Tibial artery (tissue), 4 donors: Measurements from ENCODE around the gene TRPM4.
"Not testable (repeated sequence)": the region's sequence is repeated elsewhere in the genome, so short reads cannot be mapped to it uniquely, and the experiment has no call there.

Experiments used
- DNase-seq, 2 donors: peaks; one replicate each; pipeline ENCODE4 v3.0.0-alpha.2; 2019
- H3K27ac ChIP-seq, 2 donors: fragments of 200-600 bp; sonication (generic) in 1 of 2; 1 replicate in 1 of 2; 2 replicates in 1 of 2; pipeline ENCODE4 v1.5.1; 2018 to 2019; ENCODE audit warnings: mild to moderate bottlenecking in 1 of 2
- H3K27me3 ChIP-seq, 2 donors: fragments of 200-600 bp; sonication (generic) in 1 of 2; one replicate each; pipeline versions ENCODE4 v1.5.1 to v1.6.0; 2016 to 2019
- H3K36me3 ChIP-seq, 3 donors: fragments of 200-600 bp; sonication (generic) in 2 of 3; one replicate each; pipeline ENCODE4 v1.5.1; 2016 to 2019; ENCODE audit warnings: mild to moderate bottlenecking in 2 of 3
- H3K4me1 ChIP-seq, 4 donors: fragments of 200-600 bp; sonication (generic) in 2 of 4; 1 replicate in 3 of 4; 2 replicates in 1 of 4; pipeline ENCODE4 v1.5.1; 2016 to 2019
- H3K4me3 ChIP-seq, 2 donors: fragments of 200-600 bp; sonication (generic) in 1 of 2; 1 replicate in 1 of 2; 2 replicates in 1 of 2; pipeline ENCODE4 v1.5.1; 2018 to 2019; ENCODE audit warnings: mild to moderate bottlenecking in 2 of 2
- H3K9me3 ChIP-seq, 3 donors: fragments of 200-600 bp; sonication (generic) in 1 of 3; one replicate each; pipeline ENCODE4 v1.5.1; 2016 to 2019
- intact Hi-C: fragments of 100-400 bp; cut with DNase I; formaldehyde crosslinking; loops from one replicate; pipeline ENCODE4 v1.15.0; 2023; ENCODE audit warnings: low total_unique reads
- TF ChIP-seq, protein P1 (sequence below), 2 experiments: fragments of 200-600 bp in 1 of 2; fragments of 450-650 bp in 1 of 2; IDR thresholded peaks; one replicate each; pipeline ENCODE4 v1.5.1; 2017 to 2019; ENCODE audit warnings: antibody characterized with exemption in 2 of 2, mild to moderate bottlenecking in 1 of 2, moderate library complexity in 1 of 2

Gene TRPM4

DNA sequence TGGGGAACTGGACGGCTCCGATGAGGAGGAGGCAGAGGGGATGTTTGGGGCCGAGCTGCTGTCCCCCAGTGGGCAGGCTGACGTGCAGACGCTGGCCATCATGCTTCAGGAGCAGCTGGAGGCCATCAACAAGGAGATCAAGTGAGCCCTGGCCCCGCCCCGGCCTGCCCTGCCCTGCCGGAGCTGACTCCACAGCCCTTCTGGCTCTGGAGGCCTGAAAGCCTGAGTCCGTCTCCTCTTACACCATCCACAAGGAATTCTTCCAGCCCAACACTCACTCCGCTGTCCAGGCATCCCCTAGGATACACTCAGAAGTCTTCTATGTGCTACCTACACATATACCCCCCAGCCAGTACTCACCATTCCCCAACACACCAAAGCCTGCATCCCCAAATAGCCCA is 20.8 kb upstream of the TRPM4 start:
- TF ChIP-seq, protein P1, sequence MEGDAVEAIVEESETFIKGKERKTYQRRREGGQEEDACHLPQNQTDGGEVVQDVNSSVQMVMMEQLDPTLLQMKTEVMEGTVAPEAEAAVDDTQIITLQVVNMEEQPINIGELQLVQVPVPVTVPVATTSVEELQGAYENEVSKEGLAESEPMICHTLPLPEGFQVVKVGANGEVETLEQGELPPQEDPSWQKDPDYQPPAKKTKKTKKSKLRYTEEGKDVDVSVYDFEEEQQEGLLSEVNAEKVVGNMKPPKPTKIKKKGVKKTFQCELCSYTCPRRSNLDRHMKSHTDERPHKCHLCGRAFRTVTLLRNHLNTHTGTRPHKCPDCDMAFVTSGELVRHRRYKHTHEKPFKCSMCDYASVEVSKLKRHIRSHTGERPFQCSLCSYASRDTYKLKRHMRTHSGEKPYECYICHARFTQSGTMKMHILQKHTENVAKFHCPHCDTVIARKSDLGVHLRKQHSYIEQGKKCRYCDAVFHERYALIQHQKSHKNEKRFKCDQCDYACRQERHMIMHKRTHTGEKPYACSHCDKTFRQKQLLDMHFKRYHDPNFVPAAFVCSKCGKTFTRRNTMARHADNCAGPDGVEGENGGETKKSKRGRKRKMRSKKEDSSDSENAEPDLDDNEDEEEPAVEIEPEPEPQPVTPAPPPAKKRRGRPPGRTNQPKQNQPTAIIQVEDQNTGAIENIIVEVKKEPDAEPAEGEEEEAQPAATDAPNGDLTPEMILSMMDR (IDR thresholded peaks at IDR 0.05): no peak
- no peaks in the 10 kb centered on the region for H3K36me3 ChIP-seq
- H3K4me1 ChIP-seq: peaks cover 0 to 15% (median 6%) of the 10 kb centered on the region in 4 donors
- intact Hi-C loops: no loop called here
- no peaks in the 10 kb centered on the region for H3K9me3 ChIP-seq
- no peak overlapping the region for H3K4me3 ChIP-seq
- DNase-seq: no peak
- peaks cover 0 to 39% of the 10 kb centered on the region in 2 donors for H3K27me3 ChIP-seq
- H3K27ac ChIP-seq: no peak overlapping the region

DNA sequence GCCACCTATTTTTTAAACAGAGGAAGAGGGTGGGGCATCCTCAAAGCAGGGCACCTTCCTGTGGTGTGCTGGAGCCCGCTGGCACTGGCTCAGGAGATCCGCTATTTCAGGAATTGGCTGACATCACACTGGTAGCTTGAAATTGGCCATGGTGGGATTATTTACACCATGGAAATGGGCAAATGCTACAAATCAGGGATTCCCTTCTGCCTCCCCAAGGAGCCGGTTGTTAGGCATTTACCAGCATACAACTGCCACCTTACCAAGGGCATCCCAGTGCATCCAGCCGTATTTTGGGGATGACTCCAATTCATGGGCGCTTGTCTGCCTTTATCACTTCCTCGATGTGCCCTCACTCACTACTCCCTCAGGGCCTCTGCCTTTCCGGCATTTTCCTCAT is 16.6 kb upstream of the TRPM4 start:
- no peak overlapping the region for H3K4me3 ChIP-seq
- no peak for DNase-seq
- no peaks in the 10 kb centered on the region for H3K36me3 ChIP-seq
- intact Hi-C loops: loop anchor here (5.0 kb wide), 1 partner anchor 34 kb away; no protein-coding TSS in a partner anchor
- H3K27ac ChIP-seq: no peak overlapping the region
- TF ChIP-seq, protein P1 (IDR thresholded peaks at IDR 0.05): no peak
- peaks cover 0 to 18% (median 16%) of the 10 kb centered on the region in 4 donors for H3K4me1 ChIP-seq
- no peaks in the 10 kb centered on the region for H3K9me3 ChIP-seq
- H3K27me3 ChIP-seq: peaks cover 0 to 10% of the 10 kb centered on the region in 2 donors

DNA sequence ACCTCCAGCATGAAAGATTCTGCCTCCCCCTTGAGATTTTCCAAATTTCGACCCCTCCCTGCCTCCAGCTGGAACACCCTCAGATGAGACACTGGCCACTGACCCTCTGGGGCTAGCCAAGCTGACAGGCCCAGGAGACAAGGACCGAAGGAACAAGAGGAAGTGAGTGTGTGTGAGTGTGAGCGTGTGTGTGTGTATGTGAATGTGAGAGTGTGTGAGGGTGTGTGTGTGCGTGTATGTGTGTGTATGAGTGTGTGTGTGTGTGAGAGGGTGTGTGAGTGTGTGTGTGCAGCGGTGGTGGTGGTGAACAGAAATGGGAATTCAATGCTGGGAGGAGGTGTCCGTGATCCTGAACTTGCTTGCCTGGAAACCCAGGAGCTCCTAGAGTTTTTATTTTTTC is 16.2 kb upstream of the TRPM4 start:
- Histone ChIP-seq H3K36me3 (no peaks in the 10 kb centered on the region), H3K27ac (no peak overlapping the region), H3K27me3 (peaks cover 0 to 6% of the 10 kb centered on the region in 2 donors), H3K9me3 (no peaks in the 10 kb centered on the region), H3K4me1 (peaks cover 0 to 22% (median 20%) of the 10 kb centered on the region in 4 donors), H3K4me3 (no peak overlapping the region)
- TF ChIP-seq, protein P1 (IDR thresholded peaks at IDR 0.05): no peak
- no peak for DNase-seq
- intact Hi-C loops: loop anchor here (5.0 kb wide), 1 partner anchor 34 kb away; no protein-coding TSS in a partner anchor

DNA sequence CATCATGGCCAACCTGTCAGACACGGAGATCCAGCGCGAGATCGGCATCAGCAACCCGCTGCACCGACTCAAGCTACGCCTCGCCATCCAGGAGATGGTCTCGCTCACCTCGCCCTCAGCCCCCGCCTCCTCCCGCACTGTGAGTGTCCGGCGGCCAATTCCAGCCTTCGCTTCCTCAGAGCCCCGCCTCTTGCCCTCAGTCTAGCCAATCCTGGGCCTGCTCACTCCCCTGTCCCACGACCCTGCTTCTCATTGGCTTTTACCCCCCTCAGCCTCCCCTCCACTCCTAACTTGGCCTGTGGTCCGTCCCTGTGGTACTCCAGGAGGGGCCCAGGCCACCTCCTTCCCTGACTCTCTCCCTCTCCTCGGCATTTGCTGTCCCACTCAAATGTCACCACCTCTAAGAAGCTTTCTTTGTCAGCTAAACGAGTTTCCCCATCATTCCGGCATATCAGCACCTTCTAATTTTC is 14.7 kb upstream of the TRPM4 start:
- intact Hi-C loops: loop anchor here (5.0 kb wide), 1 partner anchor 36 kb away; no protein-coding TSS in a partner anchor
- Histone ChIP-seq H3K4me3 (peak overlapping the region; percentile 46 to 57), H3K27me3 (no peaks in the 10 kb centered on the region)

DNA sequence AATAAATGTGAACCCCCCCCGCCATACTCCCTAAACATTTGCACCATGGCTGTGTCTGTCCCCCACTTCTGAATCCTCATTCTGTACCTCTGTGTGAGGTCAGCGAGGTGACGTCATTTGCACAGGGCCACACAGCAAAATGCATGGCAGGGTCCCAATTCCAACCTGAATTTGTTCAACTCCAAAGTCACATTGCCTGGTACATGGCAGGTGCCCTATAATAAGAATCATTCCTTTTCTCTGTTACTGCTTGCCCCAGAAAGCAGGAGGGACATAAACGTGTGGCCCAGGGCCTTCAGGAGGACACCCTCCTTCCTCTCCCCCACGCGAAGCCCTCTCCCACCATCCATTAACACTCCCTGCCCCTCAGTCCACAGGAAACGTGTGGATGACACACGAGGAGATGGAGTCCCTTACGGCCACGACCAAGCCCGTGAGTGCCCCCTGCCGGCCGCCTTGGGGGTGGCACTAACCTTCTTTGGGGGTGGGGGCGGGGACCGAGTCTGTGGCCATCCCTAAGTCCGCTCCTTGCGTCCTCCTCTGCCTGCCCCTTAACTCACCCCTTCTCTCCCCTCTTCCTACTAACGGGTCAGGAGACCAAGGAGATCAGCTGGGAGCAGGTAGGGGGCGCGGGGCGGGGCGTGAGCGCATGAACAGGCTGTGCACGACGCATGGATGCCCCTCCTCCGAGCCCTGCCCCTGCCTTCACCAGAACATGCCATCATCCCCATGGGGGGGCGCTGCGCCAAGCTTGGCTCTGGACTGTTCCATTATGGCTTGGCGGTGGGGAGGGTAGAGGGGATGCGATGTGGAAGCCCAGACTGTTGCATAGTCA is 11.8 kb upstream of the TRPM4 start:
- H3K9me3 ChIP-seq: no peaks in the 10 kb centered on the region
- TF ChIP-seq, protein P1 (IDR thresholded peaks at IDR 0.05): peak; percentile 75 to 94
- peak overlapping the region; percentile 34 to 44 for H3K4me3 ChIP-seq

More for the DNA sequence above, 14.7 kb upstream of the TRPM4 start:
- TF ChIP-seq, protein P1 (IDR thresholded peaks at IDR 0.05): no peak
- peak; percentile 87 to 93 for DNase-seq
- Histone ChIP-seq H3K36me3 (no peaks in the 10 kb centered on the region), H3K9me3 (no peaks in the 10 kb centered on the region), H3K4me1 (peaks cover 0 to 26% (median 21%) of the 10 kb centered on the region in 4 donors), H3K27ac (no peak overlapping the region)

DNA sequence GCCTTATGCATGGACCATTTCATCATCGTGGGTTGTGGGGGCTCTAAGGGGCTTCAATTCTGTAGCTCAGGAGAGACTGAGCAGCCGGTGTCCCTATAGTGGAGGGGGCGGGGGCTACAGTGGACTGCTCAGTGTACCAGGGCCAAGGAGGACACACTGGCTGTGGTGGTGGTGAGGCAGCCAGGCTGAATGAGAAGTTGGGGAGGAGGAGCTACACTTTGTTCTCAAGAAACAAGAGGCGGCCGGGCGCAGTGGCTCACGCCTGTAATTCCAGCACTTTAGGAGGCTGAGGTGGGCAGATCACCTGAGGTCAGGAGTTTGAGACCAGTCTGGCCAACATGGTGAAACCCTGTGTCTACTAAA is 11.2 kb upstream of the TRPM4 start:
- H3K9me3 ChIP-seq, H3K36me3 ChIP-seq, DNase-seq, H3K27me3 ChIP-seq: not testable (repeated sequence)
- intact Hi-C loops: loop anchor here (5.0 kb wide), 2 partner anchors 49 to 51 kb away; no protein-coding TSS in a partner anchor
- H3K4me3 ChIP-seq: peak overlapping the region; percentile 34 to 44
- H3K27ac ChIP-seq: peak overlapping the region; percentile 13 to 35
- peaks cover 0 to 55% (median 38%) of the 10 kb centered on the region in 4 donors for H3K4me1 ChIP-seq

More for the DNA sequence above, 11.8 kb upstream of the TRPM4 start:
- DNase-seq: peak; percentile 76 to 88
- intact Hi-C loops: loop anchor here (5.0 kb wide), 2 partner anchors 48 to 52 kb away; no protein-coding TSS in a partner anchor
- Histone ChIP-seq H3K27ac (peak overlapping the region; percentile 13 to 35), H3K27me3 (no peaks in the 10 kb centered on the region), H3K4me1 (peaks cover 0 to 49% (median 32%) of the 10 kb centered on the region in 4 donors), H3K36me3 (no peaks in the 10 kb centered on the region)
